Upper lobe of left lung (tissue), 4 donors: ENCODE data around the gene CYP4V2.

Source experiments
- POLR2A ChIP-seq, 4 donors: fragments of 450-650 bp; IDR thresholded peaks; one replicate each; pipeline ENCODE4 v1.5.1; 2016 to 2017; ENCODE audit warnings: antibody characterized with exemption in 4 of 4, mild to moderate bottlenecking in 2 of 4
- POLR2AphosphoS5 ChIP-seq, 2 donors: sonication (generic); formaldehyde crosslinking; IDR thresholded peaks; one replicate each; pipeline ENCODE4 v1.5.1; 2017; ENCODE audit warnings: antibody characterized with exemption in 2 of 2
- TF ChIP-seq, protein P1 (sequence below), 6 experiments: fragments of 450-650 bp in 4 of 6; fragments of 200-600 bp in 2 of 6; sonication (generic) in 2 of 6; IDR thresholded peaks; one replicate each; pipeline ENCODE4 v1.5.1; 2016 to 2019; ENCODE audit warnings: antibody characterized with exemption in 6 of 6

DNA sequence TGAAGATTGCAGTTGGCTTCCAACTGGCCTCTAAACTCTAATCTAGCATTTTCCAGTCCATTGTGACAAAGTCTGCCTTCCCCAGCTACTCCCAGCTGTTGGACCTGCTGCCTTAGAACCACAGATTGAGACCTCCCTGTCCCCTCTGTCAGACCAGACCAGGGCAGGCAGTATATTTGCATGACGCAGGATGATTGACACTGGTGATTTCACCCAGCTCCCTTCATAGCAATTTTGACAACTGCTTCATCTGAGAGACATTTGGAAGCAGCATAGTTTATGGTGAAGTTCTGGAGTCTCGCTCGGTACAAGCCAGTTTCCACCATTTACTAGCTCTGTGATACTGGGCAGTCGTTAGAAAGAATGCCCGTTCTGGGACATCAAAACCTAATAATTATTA, 2.5 kb downstream of the CYP4V2 start:
- TF ChIP-seq, protein P1, sequence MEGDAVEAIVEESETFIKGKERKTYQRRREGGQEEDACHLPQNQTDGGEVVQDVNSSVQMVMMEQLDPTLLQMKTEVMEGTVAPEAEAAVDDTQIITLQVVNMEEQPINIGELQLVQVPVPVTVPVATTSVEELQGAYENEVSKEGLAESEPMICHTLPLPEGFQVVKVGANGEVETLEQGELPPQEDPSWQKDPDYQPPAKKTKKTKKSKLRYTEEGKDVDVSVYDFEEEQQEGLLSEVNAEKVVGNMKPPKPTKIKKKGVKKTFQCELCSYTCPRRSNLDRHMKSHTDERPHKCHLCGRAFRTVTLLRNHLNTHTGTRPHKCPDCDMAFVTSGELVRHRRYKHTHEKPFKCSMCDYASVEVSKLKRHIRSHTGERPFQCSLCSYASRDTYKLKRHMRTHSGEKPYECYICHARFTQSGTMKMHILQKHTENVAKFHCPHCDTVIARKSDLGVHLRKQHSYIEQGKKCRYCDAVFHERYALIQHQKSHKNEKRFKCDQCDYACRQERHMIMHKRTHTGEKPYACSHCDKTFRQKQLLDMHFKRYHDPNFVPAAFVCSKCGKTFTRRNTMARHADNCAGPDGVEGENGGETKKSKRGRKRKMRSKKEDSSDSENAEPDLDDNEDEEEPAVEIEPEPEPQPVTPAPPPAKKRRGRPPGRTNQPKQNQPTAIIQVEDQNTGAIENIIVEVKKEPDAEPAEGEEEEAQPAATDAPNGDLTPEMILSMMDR (IDR thresholded peaks at IDR 0.05): no peak
- TF ChIP-seq POLR2A (IDR thresholded peaks at IDR 0.05): no peak
- TF ChIP-seq POLR2AphosphoS5 (IDR thresholded peaks at IDR 0.05): no peak
